ENCODE results near the gene BMP2K. TPM values are rescaled to one million over a fixed set of nuclear protein-coding genes. Genes with fewer than 3 reads are reported as not detected.
"Not testable (repeated sequence)": the region's sequence is repeated elsewhere in the genome, so short reads cannot be mapped to it uniquely, and the experiment has no call there.

BMP2K gene
- total RNA-seq, 6 donors from 2014 or later = 34.2 to 50.3 (median 42.1) TPM

DNA sequence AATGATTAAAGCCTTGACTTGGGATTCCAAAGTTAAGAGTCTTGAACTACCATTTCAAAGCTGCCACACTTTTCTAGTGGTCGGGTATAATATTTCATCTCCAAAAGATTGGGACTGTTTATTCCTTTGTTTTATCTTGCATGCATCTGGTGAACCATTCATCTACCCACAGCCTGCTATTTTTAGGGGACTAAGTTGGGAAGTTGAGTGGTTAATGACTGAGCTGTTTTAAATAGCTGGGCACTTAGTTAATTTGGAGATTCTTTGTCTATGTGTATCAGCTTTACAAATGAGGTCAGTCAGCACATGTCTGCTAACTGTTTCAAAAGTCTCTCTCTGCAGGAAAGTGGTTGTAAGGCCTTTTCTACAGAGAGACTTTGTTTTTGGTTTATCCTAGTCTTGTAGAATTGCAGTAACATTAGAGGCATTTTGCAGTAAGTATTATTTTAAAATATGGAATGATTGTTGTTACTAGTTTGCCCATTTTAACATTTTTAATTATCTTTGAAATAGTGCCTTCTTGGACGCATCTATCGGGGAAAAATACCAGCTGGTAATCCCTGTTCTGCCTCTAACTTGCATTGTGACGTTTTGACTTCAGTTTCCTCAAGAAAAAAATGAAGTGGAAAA is 8.2 kb downstream of the BMP2K start:
- Histone ChIP-seq H3K4me3 (no peak overlapping the region), H3K27ac (peak overlapping the region in 2 of 4 donors; percentile 10 to 27)
- WGBS, 2 donors = 62 to 75% methylated on average over 4 of the region's 4 CpGs

DNA sequence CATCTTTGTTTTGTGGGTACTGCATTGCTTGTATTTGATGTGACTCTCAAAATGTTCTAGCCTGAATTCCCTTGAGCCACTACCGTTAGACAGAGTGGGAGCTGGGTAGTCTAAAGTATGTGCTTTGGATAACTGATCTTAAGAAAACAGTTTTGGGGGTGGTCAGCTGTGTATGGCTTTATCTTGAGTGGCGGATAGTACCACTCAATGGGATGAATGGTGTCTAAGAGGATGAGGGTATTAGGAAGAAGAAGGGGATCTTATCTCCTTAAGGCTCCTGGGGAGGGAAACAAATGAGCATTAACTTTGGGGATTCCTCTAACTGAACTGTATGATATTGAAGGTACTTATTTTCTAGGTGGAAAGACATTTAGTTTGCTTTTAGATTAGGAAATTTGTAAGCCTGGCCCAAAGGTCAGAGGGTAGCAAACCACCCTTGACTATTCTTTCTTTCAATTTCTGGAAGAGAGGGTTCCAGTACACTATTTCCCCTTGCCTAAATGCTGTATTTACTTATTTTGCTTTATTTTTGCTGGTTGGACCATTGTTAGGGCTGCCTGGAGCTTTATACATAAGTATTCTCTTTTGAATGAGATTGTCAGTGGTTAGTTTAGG is 11.3 kb downstream of the BMP2K start:
- no peak overlapping the region for H3K27ac ChIP-seq

More for the DNA sequence above, 8.2 kb downstream of the BMP2K start:
- H3K36me3 ChIP-seq = no peaks in the 10 kb centered on the region
- peak in 1 of 2 donors; percentile 46 for ATAC-seq (ENCODE audit: low FRiP score in 2 of 2)
- no peaks in the 10 kb centered on the region for H3K9me3 ChIP-seq
- no peaks in the 10 kb centered on the region for H3K27me3 ChIP-seq
- DNase-seq = no peak
- TF ChIP-seq POLR2A (IDR thresholded peaks at IDR 0.05) (no peak), EP300 (IDR thresholded peaks at IDR 0.05) (no peak), POLR2AphosphoS5 (IDR thresholded peaks at IDR 0.05) (no peak)
- TF ChIP-seq, protein P1, sequence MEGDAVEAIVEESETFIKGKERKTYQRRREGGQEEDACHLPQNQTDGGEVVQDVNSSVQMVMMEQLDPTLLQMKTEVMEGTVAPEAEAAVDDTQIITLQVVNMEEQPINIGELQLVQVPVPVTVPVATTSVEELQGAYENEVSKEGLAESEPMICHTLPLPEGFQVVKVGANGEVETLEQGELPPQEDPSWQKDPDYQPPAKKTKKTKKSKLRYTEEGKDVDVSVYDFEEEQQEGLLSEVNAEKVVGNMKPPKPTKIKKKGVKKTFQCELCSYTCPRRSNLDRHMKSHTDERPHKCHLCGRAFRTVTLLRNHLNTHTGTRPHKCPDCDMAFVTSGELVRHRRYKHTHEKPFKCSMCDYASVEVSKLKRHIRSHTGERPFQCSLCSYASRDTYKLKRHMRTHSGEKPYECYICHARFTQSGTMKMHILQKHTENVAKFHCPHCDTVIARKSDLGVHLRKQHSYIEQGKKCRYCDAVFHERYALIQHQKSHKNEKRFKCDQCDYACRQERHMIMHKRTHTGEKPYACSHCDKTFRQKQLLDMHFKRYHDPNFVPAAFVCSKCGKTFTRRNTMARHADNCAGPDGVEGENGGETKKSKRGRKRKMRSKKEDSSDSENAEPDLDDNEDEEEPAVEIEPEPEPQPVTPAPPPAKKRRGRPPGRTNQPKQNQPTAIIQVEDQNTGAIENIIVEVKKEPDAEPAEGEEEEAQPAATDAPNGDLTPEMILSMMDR (IDR thresholded peaks at IDR 0.05) = no peak
- peaks cover 7 to 35% (median 10%) of the 10 kb centered on the region in 4 donors for H3K4me1 ChIP-seq

DNA sequence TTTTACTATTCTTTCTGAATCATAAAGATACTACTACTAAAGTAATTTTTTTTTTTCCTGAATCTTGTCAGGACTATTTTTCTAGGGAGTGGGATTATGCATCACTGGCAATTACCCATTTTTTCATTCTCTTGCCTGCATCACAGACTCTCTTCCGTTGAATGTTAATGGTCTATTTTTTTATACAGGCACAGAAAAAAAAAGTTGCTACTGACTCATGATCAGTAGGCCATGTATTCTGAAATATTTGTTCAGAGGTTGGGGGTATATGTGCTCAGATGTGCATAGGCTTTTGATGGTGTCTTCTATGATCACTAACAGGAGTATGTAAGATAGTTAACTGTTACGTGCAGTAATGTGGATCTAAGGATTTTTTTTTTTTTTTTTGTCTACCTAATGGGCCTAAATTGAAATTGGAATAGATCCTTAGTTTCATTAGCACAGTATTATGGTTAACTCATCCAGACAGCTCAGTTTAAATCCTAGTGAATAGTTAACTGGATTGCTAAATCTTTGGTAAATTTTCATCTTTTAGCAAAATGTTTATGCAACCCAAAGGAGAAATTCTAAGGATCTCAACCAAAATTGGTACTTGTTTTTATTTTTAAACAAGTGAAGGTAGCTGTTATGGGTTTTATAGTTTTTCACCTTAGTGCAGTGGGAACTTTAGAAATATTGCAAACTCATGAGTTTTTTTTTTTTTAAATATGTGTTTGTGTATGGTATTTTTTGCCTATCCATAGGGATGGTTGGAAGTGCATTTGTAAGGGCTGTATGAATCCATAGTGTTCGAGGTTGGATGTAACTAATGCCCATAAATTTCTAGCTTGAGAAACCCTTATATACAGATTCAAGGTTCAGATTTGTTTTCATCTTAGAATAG is 12.1 kb downstream of the BMP2K start:
- peaks cover 0 to 19% (median 8%) of the 10 kb centered on the region in 4 donors for H3K4me1 ChIP-seq
- no peaks in the 10 kb centered on the region for H3K27me3 ChIP-seq
- H3K9me3 ChIP-seq = no peaks in the 10 kb centered on the region
- TF ChIP-seq POLR2AphosphoS5 (IDR thresholded peaks at IDR 0.05) (no peak), EP300 (IDR thresholded peaks at IDR 0.05) (no peak), POLR2A (IDR thresholded peaks at IDR 0.05) (no peak)
- TF ChIP-seq, protein P1 (IDR thresholded peaks at IDR 0.05) = no peak
- ATAC-seq (ENCODE audit: low FRiP score in 2 of 2) = no peak
- no peak overlapping the region for H3K27ac ChIP-seq
- H3K4me3 ChIP-seq = no peak overlapping the region
- 88 to 93% methylated on average over 3 of the region's 3 CpGs for WGBS, 2 donors
- DNase-seq = no peak
- H3K36me3 ChIP-seq = no peaks in the 10 kb centered on the region

More for the DNA sequence above, 11.3 kb downstream of the BMP2K start:
- no peak for ATAC-seq (ENCODE audit: low FRiP score in 2 of 2)
- DNase-seq = no peak
- no peak for TF ChIP-seq POLR2A (IDR thresholded peaks at IDR 0.05)
- no peak for TF ChIP-seq EP300 (IDR thresholded peaks at IDR 0.05)
- TF ChIP-seq, protein P1 (IDR thresholded peaks at IDR 0.05) = no peak
- no peak for TF ChIP-seq POLR2AphosphoS5 (IDR thresholded peaks at IDR 0.05)
- WGBS, 2 donors = 90 to 95% methylated on average over 2 of the region's 2 CpGs
- Histone ChIP-seq H3K4me1 (peaks cover 0 to 23% (median 9%) of the 10 kb centered on the region in 4 donors), H3K9me3 (no peaks in the 10 kb centered on the region), H3K36me3 (no peaks in the 10 kb centered on the region), H3K4me3 (no peak overlapping the region), H3K27me3 (no peaks in the 10 kb centered on the region)

DNA sequence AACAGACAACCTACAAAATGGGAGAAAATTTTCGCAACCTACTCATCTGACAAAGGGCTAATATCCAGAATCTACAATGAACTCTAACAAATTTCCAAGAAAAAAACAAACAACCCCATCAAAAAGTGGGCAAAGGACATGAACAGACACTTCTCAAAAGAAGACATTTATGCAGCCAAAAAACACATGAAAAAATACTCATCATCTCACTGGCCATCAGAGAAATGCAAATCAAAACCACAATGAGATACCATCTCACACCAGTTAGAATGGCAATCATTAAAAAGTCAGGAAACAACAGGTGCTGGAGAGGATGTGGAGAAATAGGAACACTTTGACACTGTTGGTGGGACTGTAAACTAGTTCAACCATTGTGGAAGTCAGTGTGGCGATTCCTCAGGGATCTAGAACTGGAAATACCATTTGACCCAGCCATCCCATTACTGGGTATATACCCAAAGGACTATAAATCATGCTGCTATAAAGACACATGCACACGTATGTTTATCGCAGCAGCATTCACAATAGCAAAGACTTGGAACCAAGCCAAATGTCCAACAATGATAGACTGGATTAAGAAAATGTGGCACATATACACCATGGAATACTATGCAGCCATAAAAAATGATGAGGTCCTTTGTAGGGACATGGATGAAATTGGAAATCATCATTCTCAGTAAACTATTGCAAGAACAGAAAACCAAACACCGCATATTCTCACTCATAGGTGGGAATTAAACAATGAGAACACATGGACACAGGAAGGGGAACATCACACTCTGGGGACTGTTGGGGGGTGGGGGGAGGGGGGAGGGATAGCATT is 19.7 kb downstream of the BMP2K start:
- not testable (repeated sequence) for H3K4me1 ChIP-seq; ATAC-seq (ENCODE audit: low FRiP score in 2 of 2); H3K27me3 ChIP-seq; H3K36me3 ChIP-seq; H3K4me3 ChIP-seq; H3K27ac ChIP-seq; H3K9me3 ChIP-seq; DNase-seq
- WGBS, 2 donors = 91% methylated on average over 4 of the region's 5 CpGs
